Ovary (tissue), 3 donors: ENCODE data around the gene SLC37A4.

Experiments
- EP300 ChIP-seq: sonication (generic); formaldehyde crosslinking; IDR thresholded peaks from one replicate; pipeline ENCODE4 v1.6.1; 2017; ENCODE audit warnings: antibody characterized with exemption
- POLR2A ChIP-seq: fragments of 450-650 bp; IDR thresholded peaks from one replicate; pipeline ENCODE4 v1.6.1; 2017; ENCODE audit warnings: antibody characterized with exemption, mild to moderate bottlenecking, moderate library complexity
- TF ChIP-seq, protein P1 (sequence below), 3 donors: fragments of 450-650 bp in 2 of 3; fragments of 200-600 bp in 1 of 3; IDR thresholded peaks; one replicate each; pipeline versions ENCODE4 v1.5.1 to v1.8.0; 2016 to 2022; ENCODE audit warnings: antibody characterized with exemption in 3 of 3, mild to moderate bottlenecking in 1 of 3
- donor health status: DM: no; HTN: no; CAD: no.

- TF ChIP-seq, protein P1, sequence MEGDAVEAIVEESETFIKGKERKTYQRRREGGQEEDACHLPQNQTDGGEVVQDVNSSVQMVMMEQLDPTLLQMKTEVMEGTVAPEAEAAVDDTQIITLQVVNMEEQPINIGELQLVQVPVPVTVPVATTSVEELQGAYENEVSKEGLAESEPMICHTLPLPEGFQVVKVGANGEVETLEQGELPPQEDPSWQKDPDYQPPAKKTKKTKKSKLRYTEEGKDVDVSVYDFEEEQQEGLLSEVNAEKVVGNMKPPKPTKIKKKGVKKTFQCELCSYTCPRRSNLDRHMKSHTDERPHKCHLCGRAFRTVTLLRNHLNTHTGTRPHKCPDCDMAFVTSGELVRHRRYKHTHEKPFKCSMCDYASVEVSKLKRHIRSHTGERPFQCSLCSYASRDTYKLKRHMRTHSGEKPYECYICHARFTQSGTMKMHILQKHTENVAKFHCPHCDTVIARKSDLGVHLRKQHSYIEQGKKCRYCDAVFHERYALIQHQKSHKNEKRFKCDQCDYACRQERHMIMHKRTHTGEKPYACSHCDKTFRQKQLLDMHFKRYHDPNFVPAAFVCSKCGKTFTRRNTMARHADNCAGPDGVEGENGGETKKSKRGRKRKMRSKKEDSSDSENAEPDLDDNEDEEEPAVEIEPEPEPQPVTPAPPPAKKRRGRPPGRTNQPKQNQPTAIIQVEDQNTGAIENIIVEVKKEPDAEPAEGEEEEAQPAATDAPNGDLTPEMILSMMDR (IDR thresholded peaks at IDR 0.05), result no peak
- TF ChIP-seq EP300, result no peak
- no peak for TF ChIP-seq POLR2A
These were observed 23.7 kb upstream of the SLC37A4 start for GRCh38 chr11:119054418-119054817.
